Umbilical cord (tissue), 2 donors: ENCODE data around the gene GATC. TPM values are rescaled to one million over a fixed set of nuclear protein-coding genes. Genes with fewer than 3 reads are reported as not detected.
"Not testable (repeated sequence)": the region's sequence is repeated elsewhere in the genome, so short reads cannot be mapped to it uniquely, and the experiment has no call there.

Experiments
- DNase-seq: peaks from one replicate; pipeline ENCODE4 v3.0.0-alpha.2; 2015; ENCODE audit warnings: low spot score
- total RNA-seq: library from RNA; depleted of rRNA; stranded (reverse); fragments of >200 nt; gene quantifications from one replicate; pipeline ENCODE4 v1.2.3, GENCODE V29; 2014; ENCODE audit warnings: low replicate concordance; ENCODE audit not compliant: insufficient read depth

GATC gene
- total RNA-seq, 1 donor from 2014 or later: 27.0 TPM

DNA sequence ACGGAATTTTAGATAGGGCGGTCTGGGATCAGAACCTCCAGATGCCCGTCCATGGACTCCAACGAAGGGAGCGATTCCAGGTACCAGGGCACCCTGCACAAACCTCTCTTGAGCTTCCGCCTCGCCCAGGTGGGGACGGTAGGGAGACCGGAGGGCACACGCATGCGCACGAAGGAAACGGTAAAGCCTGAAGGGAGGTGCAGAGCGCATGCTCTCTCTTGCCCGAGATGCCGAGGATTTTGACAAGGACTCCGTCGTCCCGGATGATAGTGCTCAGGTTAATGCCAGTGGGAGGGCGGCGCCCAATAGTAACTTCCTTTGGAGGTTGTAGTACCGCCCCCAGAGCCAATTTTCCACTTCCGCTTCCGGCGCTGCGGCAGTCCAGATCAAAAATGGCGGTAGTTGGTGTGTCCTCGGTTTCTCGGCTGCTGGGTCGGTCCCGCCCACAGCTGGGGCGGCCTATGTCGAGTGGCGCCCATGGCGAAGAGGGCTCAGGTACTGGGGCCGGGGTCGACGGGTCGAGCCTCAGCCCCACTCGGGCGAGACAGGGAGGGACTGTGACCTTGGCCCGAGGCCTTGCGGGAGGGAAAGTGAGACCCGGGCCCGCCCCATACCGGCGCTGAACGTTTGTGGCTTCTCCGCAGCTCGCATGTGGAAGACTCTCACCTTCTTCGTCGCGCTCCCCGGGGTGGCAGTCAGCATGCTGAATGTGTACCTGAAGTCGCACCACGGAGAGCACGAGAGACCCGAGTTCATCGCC lies 8.3 kb upstream of the GATC start, which contains the start of gene COX6A1:
Gene COX6A1, plus strand, starts transcription at position 379 of the 760 bp plus-strand sequence. Its CDS starts 14 bp downstream, at position 393.
- DNase-seq: peak; percentile 99

- no peak for DNase-seq
Observed at GRCh38 chr12:120438495-120439198, 7.6 kb upstream of the GATC start.

DNA sequence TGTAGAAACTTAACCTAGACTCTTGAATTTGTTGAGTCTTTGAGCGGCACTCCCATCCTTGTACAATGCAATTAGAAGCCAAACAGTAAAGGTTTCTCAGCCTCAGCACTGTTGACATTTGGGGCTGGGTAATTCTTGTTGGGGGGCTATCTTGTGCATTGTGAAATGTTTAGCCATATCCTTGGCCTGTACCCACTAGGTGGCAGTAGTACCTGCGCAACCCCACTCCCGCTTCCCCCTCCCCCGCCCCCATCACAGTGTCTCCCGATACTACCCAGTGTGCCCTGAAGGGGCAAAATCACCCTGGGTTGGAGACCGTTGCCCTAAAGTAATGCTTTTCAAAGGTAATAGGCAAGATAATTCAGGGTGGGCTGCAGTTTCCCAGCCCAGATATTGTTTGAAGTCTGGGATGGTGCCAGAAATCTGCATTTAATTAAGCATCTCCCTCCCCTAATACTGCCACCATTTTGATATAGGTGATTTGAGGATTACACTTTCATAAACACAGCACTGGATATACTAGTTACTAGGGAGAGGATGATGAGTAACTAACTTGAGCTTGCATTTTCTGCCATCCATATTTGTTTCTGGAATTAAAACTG lies 6.5 kb upstream of the GATC start:
- peak; percentile 37 for DNase-seq

DNA sequence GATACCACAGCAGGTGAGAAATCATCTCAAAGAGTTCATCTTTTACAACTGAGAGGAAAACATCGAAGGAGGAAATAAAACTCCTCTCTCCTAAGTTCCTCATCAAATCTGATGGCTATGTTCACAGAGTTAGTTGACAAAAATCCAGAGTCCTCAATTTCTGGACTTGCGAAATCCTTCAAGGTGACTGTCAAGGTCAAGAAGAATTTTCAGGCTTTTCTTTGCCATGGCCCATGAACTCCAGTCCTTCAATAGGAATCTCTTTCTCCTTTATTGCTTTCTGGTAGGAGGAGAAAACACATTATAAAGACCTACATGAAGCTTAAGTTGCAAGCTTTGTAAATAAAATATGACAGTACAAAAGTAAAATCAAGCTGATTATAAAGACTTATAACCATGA lies 1.6 kb upstream of the GATC start:
- DNase-seq: no peak

- DNase-seq: not testable (repeated sequence)
Observed at GRCh38 chr12:120446844-120447178, 567 bp downstream of the GATC start.

DNA sequence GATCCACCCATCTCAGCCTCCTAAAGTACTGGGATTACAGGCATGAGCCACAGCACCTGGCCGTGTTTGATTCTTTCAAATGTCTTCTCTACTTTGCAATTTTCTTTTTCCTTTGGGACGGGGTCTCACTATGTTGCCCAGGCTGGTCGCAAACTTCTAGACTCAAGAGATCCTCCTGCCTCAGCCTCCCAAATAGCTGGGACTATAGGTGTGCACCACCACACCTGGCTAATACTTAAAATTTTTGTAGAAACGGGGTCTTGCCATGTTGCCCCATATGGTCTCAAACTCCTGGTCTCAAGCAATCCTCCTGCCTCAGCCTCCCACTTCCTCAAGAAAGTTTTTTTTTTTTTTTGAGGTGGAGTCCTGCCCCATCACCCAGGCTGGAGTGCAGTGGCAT lies 1.7 kb downstream of the GATC start:
- no peak for DNase-seq

DNA sequence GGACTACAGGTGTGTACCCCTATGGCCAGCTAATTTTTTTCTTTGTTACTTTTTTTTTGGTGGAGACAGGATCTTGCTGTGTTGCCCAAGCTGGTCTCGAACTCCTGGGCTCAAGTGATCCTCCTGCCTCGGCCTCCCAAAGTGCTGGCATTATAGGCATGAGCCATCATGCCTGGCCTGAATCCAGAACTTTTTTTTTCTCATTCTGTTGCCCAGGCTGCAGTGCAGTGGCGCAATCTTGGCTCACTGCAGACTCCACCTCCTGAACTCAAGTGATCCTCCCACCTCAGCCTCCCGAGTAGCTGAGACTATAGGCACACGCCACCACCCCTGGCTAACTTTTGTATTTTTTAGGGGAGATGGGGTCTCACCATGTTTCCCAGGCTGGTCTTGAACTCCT lies 6.3 kb downstream of the GATC start:
- DNase-seq: not testable (repeated sequence)

GRCh38 chr12:120453060-120453750 lies 7.0 kb downstream of the GATC start:
- no peak for DNase-seq

- no peak for DNase-seq
Observed at GRCh38 chr12:120453977-120454376, 7.7 kb downstream of the GATC start.

DNA sequence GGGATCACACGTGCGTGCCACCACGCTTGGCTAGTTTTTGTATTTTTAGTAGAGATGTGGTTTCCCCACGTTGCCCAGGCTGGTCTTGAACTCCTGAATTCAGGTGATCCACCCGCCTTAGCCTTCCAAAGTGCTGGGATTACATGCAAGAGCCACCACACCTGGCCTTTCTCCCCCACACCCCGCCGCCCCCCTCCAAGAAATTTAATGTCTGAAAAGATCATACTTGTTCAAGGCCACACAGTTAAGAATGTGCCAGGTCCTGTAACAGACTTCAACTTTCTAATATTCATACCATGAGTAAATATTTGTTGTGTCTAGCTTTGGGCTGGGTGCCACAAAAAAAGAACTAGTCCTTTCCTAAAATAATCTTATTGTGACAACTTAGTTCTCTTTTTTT lies 9.1 kb downstream of the GATC start:
- DNase-seq: no peak

GRCh38 chr12:120457133-120457532 lies 10.9 kb downstream of the GATC start:
- no peak for DNase-seq

DNA sequence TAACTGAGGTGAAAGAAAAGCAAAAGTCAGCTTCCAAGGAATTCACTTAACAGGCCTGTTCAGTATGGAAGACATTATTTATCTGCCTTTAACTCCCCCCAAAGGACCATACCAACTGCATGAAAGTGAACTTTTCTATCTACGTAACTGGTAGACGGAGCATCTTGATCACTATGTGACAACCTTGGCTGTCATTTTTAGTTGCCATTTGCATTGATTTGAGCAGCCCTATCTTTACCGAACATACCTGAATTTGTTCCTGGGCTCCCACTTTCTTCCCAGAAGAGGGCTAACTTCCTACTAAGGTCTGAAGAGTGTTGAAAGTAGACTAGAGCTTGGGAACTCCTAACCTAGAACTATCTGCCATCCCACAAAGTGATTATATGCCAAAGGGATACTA lies 13.9 kb downstream of the GATC start:
- no peak for DNase-seq

GRCh38 chr12:120462099-120462640 lies 15.9 kb downstream of the GATC start:
- no peak for DNase-seq

GRCh38 chr12:120463712-120464111 lies 17.5 kb downstream of the GATC start:
- no peak for DNase-seq

GRCh38 chr12:120465756-120466155 lies 19.5 kb downstream of the GATC start:
- DNase-seq: no peak

DNA sequence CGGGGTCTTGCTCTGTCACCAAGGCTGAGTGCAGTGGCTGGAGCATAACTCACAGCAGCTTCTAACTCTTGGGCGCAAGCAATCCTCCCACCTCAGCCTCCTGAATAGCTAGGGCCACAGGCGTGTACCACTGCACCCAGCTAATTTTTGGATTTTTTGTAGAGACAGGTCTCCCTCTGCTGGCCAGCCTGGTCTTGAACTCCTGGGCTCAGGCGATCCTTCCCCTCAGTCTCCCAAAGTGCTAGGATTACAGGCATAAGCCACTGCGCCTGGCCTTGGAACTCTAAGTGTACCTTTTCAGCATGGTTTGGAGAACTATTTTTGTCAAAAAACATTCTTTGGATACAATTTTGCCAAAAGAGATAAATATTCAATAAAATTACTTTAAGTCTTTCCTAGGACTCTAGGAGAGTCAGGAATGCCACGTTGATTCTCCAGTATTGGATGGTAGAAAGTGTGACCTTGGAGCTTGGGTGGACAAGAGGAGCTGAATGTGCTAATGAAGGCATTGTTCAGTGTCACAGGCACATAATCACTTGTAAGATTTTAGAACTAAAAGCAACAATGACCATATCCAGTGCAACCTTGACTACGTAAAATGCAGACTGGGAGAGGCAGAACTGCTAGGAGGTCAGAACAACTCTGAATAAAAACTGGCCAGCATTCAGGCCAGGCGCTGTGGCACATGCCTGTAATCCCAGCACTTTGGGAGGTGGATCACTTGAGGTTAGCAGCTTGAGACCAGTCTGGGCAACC lies 20.5 kb downstream of the GATC start:
- peak; percentile 42 for DNase-seq

GRCh38 chr12:120467439-120467838 lies 21.2 kb downstream of the GATC start:
- no peak for DNase-seq

DNA sequence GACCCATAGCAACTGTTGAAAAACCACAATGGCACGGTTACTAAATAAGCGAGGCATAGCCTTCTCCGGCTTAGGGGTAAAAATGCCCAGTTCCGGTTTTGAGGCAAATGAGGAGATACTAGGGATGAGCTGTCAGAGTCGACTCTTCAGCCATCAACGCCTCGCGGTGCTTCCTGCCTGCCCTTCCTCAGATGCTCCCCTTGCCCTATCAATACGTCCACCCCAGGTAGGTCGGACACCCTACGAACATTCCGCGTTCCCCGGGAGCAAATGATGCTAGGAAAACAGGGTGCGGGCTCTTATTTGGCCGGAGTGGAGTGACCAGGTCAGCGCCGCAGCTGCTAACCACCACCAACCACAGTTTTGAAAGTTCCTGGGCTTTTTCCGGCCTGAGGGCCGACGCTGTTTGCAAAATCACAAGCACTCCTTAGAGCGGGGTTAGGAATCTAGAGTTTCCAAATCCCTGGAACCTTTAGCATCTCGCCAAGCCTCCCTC lies 22.1 kb downstream of the GATC start:
- peak; percentile 43 for DNase-seq

DNA sequence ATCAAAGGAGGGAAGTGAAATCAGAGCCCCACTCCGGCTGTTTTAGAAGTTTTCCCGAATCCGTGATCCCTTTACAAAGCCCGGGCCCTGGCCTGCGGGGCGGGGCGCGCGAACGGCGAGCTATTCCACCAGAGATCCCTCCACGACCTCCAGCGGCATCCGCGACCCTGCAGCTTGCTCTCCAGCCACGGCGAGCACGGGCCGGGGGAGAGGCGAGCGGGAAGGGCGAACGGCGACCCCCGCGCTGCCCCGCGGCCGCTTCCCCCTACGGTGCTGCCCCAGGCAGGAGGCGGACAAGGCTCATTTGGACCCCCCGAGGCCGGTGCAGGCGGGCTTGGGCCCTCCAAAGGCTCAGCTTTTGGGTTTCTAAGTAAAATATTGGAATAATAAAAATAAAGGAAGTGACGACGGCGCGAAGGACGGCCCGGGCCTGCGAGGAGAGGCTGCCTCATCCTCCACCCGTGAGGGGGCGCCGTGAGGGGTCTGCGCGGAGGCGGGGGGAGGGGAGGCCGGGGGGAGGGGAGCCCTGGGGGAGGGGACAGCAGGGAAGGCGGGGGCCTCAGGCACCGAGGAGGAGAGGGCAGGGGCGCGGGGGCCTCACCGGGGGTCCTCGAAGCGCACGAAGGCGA lies 22.7 kb downstream of the GATC start:
- DNase-seq: peak; percentile 43

- peak; percentile 98 for DNase-seq
Observed at GRCh38 chr12:120469450-120470149, 23.4 kb downstream of the GATC start, which contains the start of gene SRSF9. Gene SRSF9 (minus strand): TSS chr12:120469748. CDS start chr12:120469609, 139 bp downstream.
